GM10248 (cell line): ENCODE data around the gene BCL6B.

ENCODE experiments used
- CTCF ChIA-PET: fragments of 300-600 bp; sonication (Branson Sonifier 250); formaldehyde crosslinking; extraction: SDS; loops from one replicate; lab custom pipeline; 2021; ENCODE audit warnings: antibody characterized with exemption; lab: Yijun Ruan, JAX
- POLR2A ChIA-PET: fragments of 350-650 bp; sonication (Branson Sonifier 250); formaldehyde crosslinking; extraction: SDS; loops from one replicate; lab custom pipeline; 2020; ENCODE audit warnings: antibody characterized with exemption; lab: Yijun Ruan, JAX
- DNase-seq: peaks from one replicate; pipeline ENCODE4 v3.0.0; 2012; ENCODE audit errors: extremely low spot score
- TF ChIP-seq, protein P1 (sequence below): IDR thresholded peaks from 2 replicates; pipeline ENCODE4 v1.5.1; 2012; ENCODE audit warnings: mild to moderate bottlenecking, low read depth; ENCODE audit errors: extremely low read depth, missing control alignments, control extremely low read depth

Gene BCL6B

DNA sequence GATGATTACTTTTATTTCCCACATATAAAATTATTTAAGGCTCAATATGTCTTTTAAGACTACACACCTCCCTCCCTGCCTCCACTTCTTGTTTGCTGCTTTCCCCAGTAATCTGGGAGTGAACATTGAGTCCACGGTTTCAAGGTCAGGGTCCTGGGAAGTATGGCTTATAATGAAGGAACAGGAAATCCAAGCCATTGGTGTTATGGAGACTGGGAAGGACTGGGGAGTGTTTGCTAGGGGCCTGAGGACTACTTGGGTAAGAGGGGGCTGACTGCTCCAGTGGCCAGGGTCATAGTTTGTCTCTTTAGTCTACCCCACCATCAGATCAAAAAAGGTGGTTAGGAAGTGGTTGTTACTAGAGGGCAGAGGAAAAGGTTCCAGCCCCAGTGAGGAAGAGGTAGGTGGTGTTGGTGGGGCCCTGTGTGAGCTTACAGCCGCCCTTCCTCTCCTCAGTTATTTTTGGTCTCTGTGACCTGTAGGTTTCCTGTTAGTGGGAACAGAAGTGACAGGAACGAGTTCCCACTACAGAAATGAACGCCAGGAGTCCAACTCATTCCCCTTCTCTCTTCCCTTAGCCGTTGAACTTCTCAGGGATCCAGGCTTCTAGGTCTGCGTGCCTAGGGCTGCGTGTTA is 12.2 kb downstream of the BCL6B start:
- CTCF ChIA-PET = interaction anchor here (0.6 to 3.4 kb wide), 11 partner anchors 10 to 552 kb away, joined by 3 to 26 read pairs (median 6); partner anchors contain the start of gene BCL6B
- no peak for DNase-seq
- TF ChIP-seq, protein P1, sequence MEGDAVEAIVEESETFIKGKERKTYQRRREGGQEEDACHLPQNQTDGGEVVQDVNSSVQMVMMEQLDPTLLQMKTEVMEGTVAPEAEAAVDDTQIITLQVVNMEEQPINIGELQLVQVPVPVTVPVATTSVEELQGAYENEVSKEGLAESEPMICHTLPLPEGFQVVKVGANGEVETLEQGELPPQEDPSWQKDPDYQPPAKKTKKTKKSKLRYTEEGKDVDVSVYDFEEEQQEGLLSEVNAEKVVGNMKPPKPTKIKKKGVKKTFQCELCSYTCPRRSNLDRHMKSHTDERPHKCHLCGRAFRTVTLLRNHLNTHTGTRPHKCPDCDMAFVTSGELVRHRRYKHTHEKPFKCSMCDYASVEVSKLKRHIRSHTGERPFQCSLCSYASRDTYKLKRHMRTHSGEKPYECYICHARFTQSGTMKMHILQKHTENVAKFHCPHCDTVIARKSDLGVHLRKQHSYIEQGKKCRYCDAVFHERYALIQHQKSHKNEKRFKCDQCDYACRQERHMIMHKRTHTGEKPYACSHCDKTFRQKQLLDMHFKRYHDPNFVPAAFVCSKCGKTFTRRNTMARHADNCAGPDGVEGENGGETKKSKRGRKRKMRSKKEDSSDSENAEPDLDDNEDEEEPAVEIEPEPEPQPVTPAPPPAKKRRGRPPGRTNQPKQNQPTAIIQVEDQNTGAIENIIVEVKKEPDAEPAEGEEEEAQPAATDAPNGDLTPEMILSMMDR = no peak
- POLR2A ChIA-PET = interaction anchor here (1.0 to 1.7 kb wide), 2 partner anchors 11 to 98 kb away, joined by 3 to 6 read pairs; no protein-coding TSS in a partner anchor

DNA sequence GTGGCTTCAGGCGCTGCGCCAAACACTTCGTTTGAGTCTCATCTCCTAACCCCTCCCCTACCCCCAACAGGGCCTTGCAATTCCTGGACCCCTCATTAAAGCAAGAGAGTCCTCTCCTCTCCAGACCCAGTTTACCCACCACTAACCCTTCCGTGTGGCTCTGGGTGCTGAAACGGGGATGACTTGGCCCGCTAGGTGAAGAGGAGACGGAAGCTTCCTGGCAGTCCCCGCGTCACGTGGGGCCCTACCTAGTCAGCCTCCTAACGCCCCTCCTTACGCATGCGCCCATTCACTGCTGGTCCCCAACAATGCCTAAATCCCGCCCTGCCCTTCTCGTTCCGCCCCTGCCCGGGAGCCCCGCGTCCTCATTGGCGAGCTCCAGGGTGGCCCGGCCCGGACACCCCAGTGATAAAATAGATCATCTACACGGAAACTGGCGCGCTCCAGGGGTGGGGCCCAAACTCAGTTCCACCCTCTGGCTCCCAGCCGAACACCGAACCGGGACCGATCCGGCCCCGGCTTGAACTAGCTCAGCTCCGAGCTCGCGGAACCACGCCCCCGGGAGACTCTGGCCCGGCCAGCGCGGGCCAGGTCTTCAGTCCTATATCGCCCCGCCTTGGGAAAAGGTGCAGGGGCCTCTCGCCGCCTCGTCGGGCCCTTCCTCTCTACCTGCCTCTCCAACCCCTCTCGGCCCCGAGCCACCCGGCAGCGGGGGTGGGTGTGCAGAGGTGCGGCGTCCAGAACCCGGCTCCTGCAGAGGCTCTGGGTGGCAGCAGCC is 12.9 kb downstream of the BCL6B start, which contains the start of gene SLC16A13:
TSS of gene SLC16A13 (plus strand) at position 425 of the 778 bp plus-strand sequence. CDS start 368 bp downstream, outside the sequence.
- TF ChIP-seq, protein P1 = no peak
- DNase-seq = peak; percentile 100
- CTCF ChIA-PET = interaction anchor here (0.6 to 3.4 kb wide), 13 partner anchors 8 to 552 kb away, joined by 3 to 26 read pairs (median 4); partner anchors contain the start of gene BCL6B
- POLR2A ChIA-PET = interaction anchor here (0.7 to 1.7 kb wide), 5 partner anchors 8 to 97 kb away, joined by 3 to 6 read pairs (median 4); partner anchors contain the start of gene SLC16A11

DNA sequence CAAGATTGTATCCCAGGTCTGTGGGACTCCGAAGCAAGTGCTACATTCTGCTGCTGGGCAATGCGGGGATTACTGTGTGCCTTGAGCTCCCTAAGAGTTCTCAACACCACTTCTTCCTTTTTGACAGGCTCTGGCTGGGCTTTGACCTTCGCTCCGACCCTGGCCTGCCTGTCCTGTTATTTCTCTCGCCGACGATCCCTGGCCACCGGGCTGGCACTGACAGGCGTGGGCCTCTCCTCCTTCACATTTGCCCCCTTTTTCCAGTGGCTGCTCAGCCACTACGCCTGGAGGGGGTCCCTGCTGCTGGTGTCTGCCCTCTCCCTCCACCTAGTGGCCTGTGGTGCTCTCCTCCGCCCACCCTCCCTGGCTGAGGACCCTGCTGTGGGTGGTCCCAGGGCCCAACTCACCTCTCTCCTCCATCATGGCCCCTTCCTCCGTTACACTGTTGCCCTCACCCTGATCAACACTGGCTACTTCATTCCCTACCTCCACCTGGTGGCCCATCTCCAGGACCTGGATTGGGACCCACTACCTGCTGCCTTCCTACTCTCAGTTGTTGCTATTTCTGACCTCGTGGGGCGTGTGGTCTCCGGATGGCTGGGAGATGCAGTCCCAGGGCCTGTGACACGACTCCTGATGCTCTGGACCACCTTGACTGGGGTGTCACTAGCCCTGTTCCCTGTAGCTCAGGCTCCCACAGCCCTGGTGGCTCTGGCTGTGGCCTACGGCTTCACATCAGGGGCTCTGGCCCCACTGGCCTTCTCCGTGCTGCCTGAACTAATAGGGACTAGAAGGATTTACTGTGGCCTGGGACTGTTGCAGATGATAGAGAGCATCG is 15.4 kb downstream of the BCL6B start:
- CTCF ChIA-PET = interaction anchor here (1.0 to 3.4 kb wide), 6 partner anchors 7 to 95 kb away, joined by 3 to 26 read pairs (median 4); no protein-coding TSS in a partner anchor
- DNase-seq = no peak
- POLR2A ChIA-PET = no interaction called here
- TF ChIP-seq, protein P1 = peak; percentile 18

DNA sequence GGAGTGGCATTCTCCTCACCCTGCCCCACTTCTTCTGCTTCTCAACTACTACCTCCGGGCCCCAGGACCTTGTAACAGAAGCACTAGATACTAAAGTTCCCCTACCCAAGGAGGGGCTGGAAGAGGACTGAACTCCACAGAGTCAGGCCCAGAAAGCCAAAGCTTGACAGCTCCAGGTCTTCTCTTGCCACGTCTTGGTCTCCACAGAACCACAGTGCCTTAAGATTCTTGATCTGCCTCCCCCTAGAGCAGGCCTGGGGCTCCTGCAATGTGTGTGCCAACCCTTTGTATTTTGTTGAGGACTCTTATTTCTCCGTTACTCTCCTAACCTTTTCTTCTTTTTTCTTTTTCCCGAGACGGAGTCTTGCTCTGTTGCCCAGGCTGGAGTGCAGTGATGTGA is 17.0 kb downstream of the BCL6B start:
- CTCF ChIA-PET = interaction anchor here (1.3 to 5.1 kb wide), 3 partner anchors 12 to 18 kb away, joined by 3 to 18 read pairs (median 5); partner anchors contain the start of gene BCL6B

DNA sequence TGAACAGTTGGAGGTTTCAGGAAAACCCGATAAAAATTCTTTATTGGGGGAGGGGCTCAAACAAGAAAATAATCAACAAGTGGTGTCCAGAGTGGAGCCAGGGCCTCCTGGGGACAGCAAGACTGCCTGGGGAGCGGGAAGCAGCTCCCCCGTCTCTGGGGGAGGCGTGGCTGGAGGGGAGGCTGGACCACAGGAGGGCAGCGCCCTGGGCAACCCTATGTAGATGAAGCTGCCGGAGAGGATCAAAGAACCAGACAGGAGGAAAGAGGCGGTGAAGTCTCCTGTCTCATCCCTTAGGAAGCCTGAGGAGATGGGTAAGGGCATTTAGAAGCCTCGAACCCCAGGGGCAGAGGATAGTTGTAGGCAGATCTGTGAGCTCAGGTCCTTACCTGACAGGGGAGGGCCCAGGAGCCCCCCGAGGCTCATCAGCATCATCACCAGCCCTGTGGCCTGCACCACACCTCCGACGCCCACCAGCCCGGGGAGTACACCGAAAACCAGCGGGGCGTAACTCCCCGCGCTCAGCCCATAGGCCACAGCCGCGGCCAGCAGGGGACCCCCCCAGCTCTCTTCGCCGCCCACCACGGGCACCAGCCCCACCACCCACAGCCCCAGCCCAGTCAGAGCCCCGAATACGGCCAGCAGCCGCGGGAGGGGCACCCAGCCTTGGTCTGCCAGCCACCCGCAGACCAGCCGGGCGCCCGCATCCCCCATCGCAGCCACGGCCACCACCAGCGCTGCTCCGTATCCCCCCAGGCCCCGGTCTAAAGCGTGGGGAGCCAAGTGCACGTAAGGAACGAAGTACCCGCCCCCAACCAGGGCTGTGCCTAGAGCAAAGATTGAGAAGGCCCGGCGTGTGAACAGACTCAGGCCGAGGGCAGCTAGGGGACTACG is 19.0 kb downstream of the BCL6B start:
- CTCF ChIA-PET = interaction anchor here (0.8 to 5.1 kb wide), 6 partner anchors 10 to 100 kb away, joined by 3 to 18 read pairs (median 4); no protein-coding TSS in a partner anchor
- DNase-seq = peak; percentile 47
- POLR2A ChIA-PET = no interaction called here
- TF ChIP-seq, protein P1 = no peak

More for the DNA sequence above, 17.0 kb downstream of the BCL6B start:
- DNase-seq = no peak
- POLR2A ChIA-PET = no interaction called here
- TF ChIP-seq, protein P1 = no peak
